Neuronal stem cell (in vitro differentiated cells): ENCODE results near the gene DNAJC25.
"Not testable (repeated sequence)": the region's sequence is repeated elsewhere in the genome, so short reads cannot be mapped to it uniquely, and the experiment has no call there.

Experiments
- DNase-seq: peaks from one replicate; pipeline ENCODE4 v3.0.0-alpha.2; 2013; ENCODE audit warnings: low spot score
- H2AFZ ChIP-seq: one replicate; pipeline ENCODE4 v1.6.1; 2013; ENCODE audit warnings: mild to moderate bottlenecking, low read length, inconsistent platforms
- H2AK5ac ChIP-seq: 2 replicates; pipeline ENCODE4 v1.6.1; 2013; ENCODE audit warnings: low read depth, mild to moderate bottlenecking, inconsistent platforms, low read length, moderate library complexity, mixed read lengths
- H2BK120ac ChIP-seq: 2 replicates; pipeline ENCODE4 v1.6.1; 2013; ENCODE audit warnings: low read depth, mild to moderate bottlenecking, inconsistent platforms, low read length, moderate library complexity, mixed read lengths
- H2BK12ac ChIP-seq: one replicate; pipeline ENCODE4 v1.6.1; 2013; ENCODE audit warnings: low read length, inconsistent platforms
- H2BK15ac ChIP-seq: 2 replicates; pipeline ENCODE4 v1.6.1; 2013; ENCODE audit warnings: mild to moderate bottlenecking, low read length, inconsistent platforms, mixed read lengths
- H2BK5ac ChIP-seq: one replicate; pipeline ENCODE4 v1.6.1; 2013; ENCODE audit warnings: inconsistent platforms, mild to moderate bottlenecking, low read length, moderate library complexity
- H3K14ac ChIP-seq: one replicate; pipeline ENCODE4 v1.6.1; 2013; ENCODE audit warnings: low read length, inconsistent platforms
- H3K18ac ChIP-seq: 2 replicates; pipeline ENCODE4 v1.6.1; 2013; ENCODE audit warnings: low read length, inconsistent platforms
- H3K23ac ChIP-seq: 2 replicates; pipeline ENCODE4 v1.6.1; 2013; ENCODE audit warnings: low read depth, mild to moderate bottlenecking, mixed read lengths, low read length, inconsistent platforms; ENCODE audit not compliant: poor library complexity
- H3K27ac ChIP-seq: replicated peaks from 3 replicates; pipeline ENCODE4 v1.5.1; 2013; ENCODE audit warnings: low read length, inconsistent platforms
- H3K27me3 ChIP-seq, 3 experiments: 2 replicates each; pipeline ENCODE4 v1.6.1; 2013; ENCODE audit warnings: low read length in 3 of 3, mild to moderate bottlenecking in 2 of 3, inconsistent platforms in 1 of 3, low read depth in 1 of 3, mixed read lengths in 1 of 3, moderate library complexity in 1 of 3; ENCODE audit not compliant: control insufficient read depth in 3 of 3, insufficient read depth in 3 of 3
- H3K36me3 ChIP-seq, 2 donors: replicated peaks in 1 of 2; 2 replicates each; pipeline ENCODE4 v1.6.1; 2013; ENCODE audit warnings: low read length in 2 of 2; ENCODE audit not compliant: control insufficient read depth in 2 of 2, insufficient read depth in 2 of 2
- H3K4ac ChIP-seq: 2 replicates; pipeline ENCODE4 v1.6.1; 2013; ENCODE audit warnings: inconsistent platforms, mild to moderate bottlenecking, low read length, moderate library complexity
- H3K4me1 ChIP-seq, 2 donors: 1 replicate in 1 of 2; 2 replicates in 1 of 2; pipeline ENCODE4 v1.6.1; 2013; ENCODE audit warnings: low read length in 2 of 2, low read depth in 1 of 2; ENCODE audit not compliant: control insufficient read depth in 2 of 2, insufficient read depth in 1 of 2
- H3K4me2 ChIP-seq: one replicate; pipeline ENCODE4 v1.6.1; 2013; ENCODE audit warnings: mild to moderate bottlenecking, low read length, inconsistent platforms; ENCODE audit not compliant: insufficient read depth, poor library complexity, severe bottlenecking
- H3K4me3 ChIP-seq, 2 donors: 2 replicates each; pipeline ENCODE4 v1.5.1; 2013; ENCODE audit warnings: low read length in 2 of 2, mild to moderate bottlenecking in 2 of 2, inconsistent platforms in 1 of 2, moderate library complexity in 1 of 2
- H3K79me1 ChIP-seq: one replicate; pipeline ENCODE4 v1.6.1; 2013; ENCODE audit warnings: low read depth, mild to moderate bottlenecking, inconsistent platforms, low read length, moderate library complexity
- H3K9ac ChIP-seq: one replicate; pipeline ENCODE4 v1.6.1; 2013; ENCODE audit warnings: mild to moderate bottlenecking, low read depth, low read length, inconsistent platforms; ENCODE audit not compliant: poor library complexity
- H3K9me3 ChIP-seq, 2 donors: replicated peaks in 1 of 2; 2 replicates each; pipeline versions ENCODE3 to v1.6.1; 2013; ENCODE audit warnings: low read length in 2 of 2, mild to moderate bottlenecking in 2 of 2, inconsistent platforms in 1 of 2, low read depth in 1 of 2, mixed read lengths in 1 of 2, moderate library complexity in 1 of 2; ENCODE audit not compliant: control insufficient read depth in 2 of 2, insufficient read depth in 1 of 2
- H4K8ac ChIP-seq: one replicate; pipeline ENCODE4 v1.6.1; 2013; ENCODE audit warnings: low read depth, mild to moderate bottlenecking, inconsistent platforms, low read length, moderate library complexity
- H4K91ac ChIP-seq: one replicate; pipeline ENCODE4 v1.6.1; 2013; ENCODE audit warnings: low read length, low read depth, mild to moderate bottlenecking, inconsistent platforms; ENCODE audit not compliant: poor library complexity
- WGBS, 2 donors: extraction: QIAGEN DNeasy Blood & Tissue Kit; methylation state at CpG; one replicate each; pipeline ENCODE4 v1.1.7; 2013; ENCODE audit warnings: missing lambda C conversion rate in 2 of 2, mixed read lengths in 1 of 2; ENCODE audit not compliant: insufficient read length in 2 of 2, insufficient replicate concordance in 1 of 2; ENCODE audit errors: extremely low coverage in 2 of 2; 5-methylcytosine and 5-hydroxymethylcytosine counted together

Gene DNAJC25

DNA sequence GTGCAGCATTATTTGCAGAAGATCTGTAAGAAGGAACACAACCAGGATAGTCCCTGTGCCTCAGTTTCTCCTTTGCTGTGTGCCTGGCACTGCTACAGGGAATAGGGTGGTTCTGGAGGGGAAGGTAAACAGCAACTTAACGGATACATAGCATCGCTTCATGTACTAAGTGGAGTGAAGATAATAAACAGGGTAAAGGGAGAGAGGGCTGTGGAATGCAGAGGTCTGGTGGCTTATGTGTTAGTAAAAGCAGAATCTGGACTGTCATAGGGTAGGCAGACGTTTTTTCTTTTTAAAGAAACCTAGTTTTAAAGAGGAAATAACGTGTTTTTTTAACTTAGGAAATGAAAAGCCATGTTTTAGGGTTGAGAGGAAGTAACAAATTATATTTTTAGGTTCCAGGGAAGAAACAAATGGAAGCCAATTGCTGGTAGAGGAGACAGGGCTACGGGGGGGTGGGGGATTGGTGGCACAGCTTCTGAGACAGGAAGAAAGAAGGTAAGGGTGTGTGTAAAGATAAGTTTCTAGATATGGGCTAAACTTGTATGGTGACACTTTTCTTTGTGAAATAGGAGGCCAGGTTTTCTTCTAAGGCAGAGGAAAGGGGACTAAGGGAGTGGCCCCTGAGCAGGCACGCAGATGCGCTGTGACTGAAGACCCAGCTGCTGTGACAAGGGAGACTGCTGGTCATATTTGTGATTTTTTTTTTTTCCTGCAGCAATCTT, 31.6 kb downstream of the DNAJC25 start:
- Histone ChIP-seq H2BK15ac (no peak overlapping the region), H3K4me3 (peak overlapping the region; percentile 76 to 95), H3K4me1 (peaks cover 7 to 14% of the 10 kb centered on the region in 2 donors), H2BK120ac (no peak overlapping the region), H3K9ac (no peak overlapping the region), H4K8ac (no peak overlapping the region), H2AFZ (peak overlapping the region; percentile 99), H3K18ac (peak overlapping the region; percentile 42), H2AK5ac (no peak overlapping the region), H3K23ac (no peak overlapping the region), H3K79me1 (peaks cover 6% of the 10 kb centered on the region), H3K27ac (peak overlapping the region; percentile 84), H3K36me3 (peaks cover 7 to 40% of the 10 kb centered on the region in 2 donors), H2BK12ac (no peak overlapping the region), H3K4me2 (peak overlapping the region; percentile 70), H3K14ac (no peak overlapping the region), H3K27me3 (peaks cover 0 to 1% (median 0%) of the 10 kb centered on the region in 3 experiments), H2BK5ac (no peak overlapping the region), H4K91ac (no peak overlapping the region), H3K4ac (no peak overlapping the region), H3K9me3 (peaks cover 0 to 2% of the 10 kb centered on the region in 2 donors)
- no peak for DNase-seq
- WGBS, 2 donors = no CpG with 5 or more reads among the region's 7 CpGs

DNA sequence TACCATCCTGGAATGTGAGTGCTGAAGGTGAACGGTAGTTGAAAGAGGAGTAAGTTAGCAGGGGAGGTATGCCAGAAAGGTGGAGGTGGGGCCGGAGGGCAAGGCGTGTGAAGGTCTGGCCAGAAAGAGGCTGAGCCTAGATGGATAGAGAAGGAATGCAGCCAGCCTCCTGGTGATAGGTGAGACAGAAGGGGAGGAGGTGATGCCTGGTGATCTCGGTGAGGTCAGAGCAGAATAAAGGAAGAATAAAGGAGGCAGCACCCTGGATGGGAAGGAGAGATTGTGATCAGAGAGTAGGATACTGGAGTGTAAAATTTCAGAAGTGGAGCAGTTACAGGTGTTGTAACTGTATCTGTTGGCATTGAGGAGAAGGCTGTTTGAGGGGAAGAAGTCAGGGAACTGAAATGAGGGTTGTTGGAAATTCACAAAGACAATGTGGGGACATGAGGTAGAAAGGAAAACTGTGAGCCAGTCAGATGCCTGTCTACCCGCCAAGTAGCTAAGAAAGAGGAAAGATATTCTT, 32.2 kb downstream of the DNAJC25 start:
- Histone ChIP-seq H3K9me3 (peaks cover 0 to 2% of the 10 kb centered on the region in 2 donors), H3K4me1 (peaks cover 7 to 14% of the 10 kb centered on the region in 2 donors), H3K18ac (no peak overlapping the region), H3K79me1 (peaks cover 6% of the 10 kb centered on the region), H3K14ac (no peak overlapping the region), H2AFZ (no peak overlapping the region), H4K8ac (no peak overlapping the region), H2BK12ac (no peak overlapping the region), H3K36me3 (peaks cover 7 to 46% of the 10 kb centered on the region in 2 donors), H3K4me3 (peak overlapping the region in 1 of 2 donors; percentile 76), H2BK120ac (no peak overlapping the region), H3K27ac (no peak overlapping the region), H3K4ac (no peak overlapping the region), H4K91ac (no peak overlapping the region), H3K27me3 (peaks cover 0 to 1% (median 0%) of the 10 kb centered on the region in 3 experiments), H2BK5ac (no peak overlapping the region), H3K9ac (no peak overlapping the region), H3K4me2 (peak overlapping the region; percentile 32), H2BK15ac (no peak overlapping the region), H2AK5ac (no peak overlapping the region), H3K23ac (no peak overlapping the region)
- WGBS, 2 donors = no CpG with 5 or more reads among the region's 5 CpGs
- no peak for DNase-seq

DNA sequence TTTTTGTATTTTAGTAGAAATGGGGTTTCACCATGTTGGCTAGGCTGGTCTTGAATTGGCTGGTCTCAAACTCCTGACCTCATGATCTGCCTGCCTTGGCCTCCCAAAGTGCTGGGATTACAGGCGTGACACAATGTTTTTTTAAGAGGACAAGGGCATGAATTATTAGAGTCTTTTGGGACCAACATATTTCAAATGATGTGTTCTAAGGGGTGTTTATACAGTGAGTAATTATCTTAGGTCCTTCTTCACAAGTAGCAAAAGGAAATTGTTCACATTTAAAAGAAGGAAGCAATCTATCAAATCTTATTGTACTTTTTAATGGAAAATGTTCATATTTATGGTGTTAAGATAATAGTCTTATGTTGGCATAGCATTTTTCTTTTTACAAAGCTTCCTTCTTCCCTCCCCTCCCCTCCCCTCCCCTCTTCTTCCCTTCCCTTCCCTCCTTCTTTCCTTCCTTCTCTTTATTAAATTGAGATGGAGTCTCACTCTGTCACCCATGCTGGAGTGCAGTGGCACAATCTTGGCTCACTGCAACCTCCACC, 37.0 kb downstream of the DNAJC25 start:
- no peak overlapping the region for H2BK12ac ChIP-seq
- H2AFZ ChIP-seq = no peak overlapping the region
- H3K4me2 ChIP-seq = no peak overlapping the region
- H3K23ac ChIP-seq = no peak overlapping the region
- DNase-seq = no peak
- no peak overlapping the region for H2BK120ac ChIP-seq
- peaks cover under 1 to 7% of the 10 kb centered on the region in 2 donors for H3K4me1 ChIP-seq
- no peak overlapping the region for H2AK5ac ChIP-seq
- no peak overlapping the region for H3K4ac ChIP-seq
- H3K4me3 ChIP-seq = no peak overlapping the region
- H2BK5ac ChIP-seq = no peak overlapping the region
- H4K91ac ChIP-seq = no peak overlapping the region
- H3K27me3 ChIP-seq = no peaks in the 10 kb centered on the region
- peaks cover 0 to 2% of the 10 kb centered on the region in 2 donors for H3K9me3 ChIP-seq
- H4K8ac ChIP-seq = no peak overlapping the region
- peaks cover 6% of the 10 kb centered on the region for H3K79me1 ChIP-seq
- H3K14ac ChIP-seq = no peak overlapping the region
- peaks cover 9 to 80% of the 10 kb centered on the region in 2 donors for H3K36me3 ChIP-seq
- no peak overlapping the region for H3K27ac ChIP-seq
- no peak overlapping the region for H3K18ac ChIP-seq
- no CpG with 5 or more reads among the region's 1 CpG for WGBS, 2 donors
- H3K9ac ChIP-seq = no peak overlapping the region
- no peak overlapping the region for H2BK15ac ChIP-seq

DNA sequence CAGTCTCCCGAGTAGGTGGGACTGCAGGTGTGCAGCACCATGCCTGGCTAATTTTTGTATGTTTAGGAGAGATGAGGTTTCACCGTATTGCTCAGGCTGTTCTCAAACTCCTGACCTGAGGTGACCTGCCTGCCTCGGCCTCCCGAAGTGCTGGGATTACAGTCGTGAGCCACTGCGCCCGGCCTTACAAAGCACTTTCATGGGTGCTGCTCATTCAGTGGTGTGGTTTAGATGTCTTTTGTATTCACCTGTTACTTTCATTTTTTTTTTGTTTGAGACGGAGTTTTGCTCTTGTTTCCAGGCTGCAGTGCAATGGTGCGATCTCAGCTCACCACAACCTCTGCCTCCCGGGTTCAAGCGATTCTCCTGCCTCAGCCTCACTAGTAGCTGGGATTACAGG, 37.5 kb downstream of the DNAJC25 start:
- not testable (repeated sequence) for H3K9me3 ChIP-seq, H2BK12ac ChIP-seq, H2AK5ac ChIP-seq, H2AFZ ChIP-seq, H4K8ac ChIP-seq, DNase-seq, H3K23ac ChIP-seq, H3K4ac ChIP-seq, H3K4me2 ChIP-seq, H3K18ac ChIP-seq, H2BK5ac ChIP-seq, H3K4me1 ChIP-seq, H3K9ac ChIP-seq, H3K27ac ChIP-seq, H3K14ac ChIP-seq, H3K4me3 ChIP-seq, H4K91ac ChIP-seq, H2BK120ac ChIP-seq, H3K79me1 ChIP-seq, H3K27me3 ChIP-seq, H2BK15ac ChIP-seq
- H3K36me3 ChIP-seq = peaks cover 9 to 80% of the 10 kb centered on the region in 2 donors
- WGBS, 2 donors = no CpG with 5 or more reads among the region's 11 CpGs
